Heart right ventricle (tissue), 16 donors: ENCODE measurements around the gene ARID4B. TPM values are rescaled to one million over a fixed set of nuclear protein-coding genes. Genes with fewer than 3 reads are reported as not detected.

Source experiments
- ATAC-seq, 8 donors: fragments of 200-7000 bp; cut with Tn5 transposase; one replicate each; pipeline ENCODE4 v1.9.1; 2020; ENCODE audit warnings: mild to moderate bottlenecking in 8 of 8, moderate library complexity in 8 of 8, moderate number of reproducible peaks in 1 of 8
- DNase-seq, 2 donors: peaks; one replicate each; pipeline ENCODE4 v3.0.0-alpha.2; 2020
- H3K27ac ChIP-seq, 10 donors: fragments of 200-600 bp; sonication (generic) in 2 of 10; one replicate each; pipeline versions ENCODE4 v1.5.0 to v1.8.0; 2020 to 2022; ENCODE audit warnings: mild to moderate bottlenecking in 3 of 10
- H3K27me3 ChIP-seq, 7 donors: fragments of 200-600 bp; one replicate each; pipeline ENCODE4 v1.8.0; 2021 to 2022; ENCODE audit warnings: mild to moderate bottlenecking in 2 of 7
- H3K36me3 ChIP-seq, 9 donors: fragments of 200-600 bp; sonication (generic) in 1 of 9; one replicate each; pipeline versions ENCODE4 v1.5.0 to v1.8.0; 2020 to 2022; ENCODE audit warnings: mild to moderate bottlenecking in 2 of 9
- H3K4me1 ChIP-seq, 9 donors: fragments of 200-600 bp; sonication (generic) in 1 of 9; one replicate each; pipeline versions ENCODE4 v1.5.0 to v1.8.0; 2020 to 2022; ENCODE audit warnings: mild to moderate bottlenecking in 4 of 9
- H3K4me3 ChIP-seq, 10 donors: fragments of 200-600 bp; sonication (generic) in 2 of 10; one replicate each; pipeline versions ENCODE4 v1.5.0 to v1.8.0; 2020 to 2022; ENCODE audit warnings: mild to moderate bottlenecking in 7 of 10, moderate library complexity in 2 of 10
- H3K9me3 ChIP-seq, 11 donors: fragments of 200-600 bp in 10 of 11; sonication (generic) in 2 of 11; one replicate each; pipeline versions ENCODE4 v1.5.0 to v1.8.0; 2013 to 2022; ENCODE audit warnings: mild to moderate bottlenecking in 2 of 11, control low read depth in 1 of 11, moderate library complexity in 1 of 11
- WGBS, 2 donors: extraction: QIAGEN DNeasy Blood & Tissue Kit; methylation state at CpG; one replicate each; pipeline ENCODE4 v1.1.7; 2013; ENCODE audit warnings: inconsistent platforms in 1 of 2; 5-methylcytosine and 5-hydroxymethylcytosine counted together
- intact Hi-C, 10 donors: fragments of 100-400 bp; cut with DNase I; formaldehyde crosslinking; loops; one replicate each; pipeline versions ENCODE4 v1.11.1 to v1.14.2; 2022
- polyA plus RNA-seq, 2 donors: library from polyadenylated mRNA; stranded (reverse); fragments of 200-250 nt; gene quantifications; one replicate each; pipeline ENCODE4 v1.2.3, GENCODE V29; 2013
- total RNA-seq, 10 donors: library from RNA; stranded (reverse); fragmentation: NEBNext Ultra II Directional in 3 of 10; extraction: Animal tissue kit (Norgen Biotek cat#: 25700) in 3 of 10; gene quantifications; one replicate each; pipeline versions ENCODE4 v1.2.1 to v1.2.4, GENCODE V29; 2021 to 2023
- TF ChIP-seq, protein P1 (sequence below), 9 donors: fragments of 200-600 bp; sonication (generic) in 2 of 9; IDR thresholded peaks; one replicate each; pipeline versions ENCODE4 v1.5.0 to v1.8.0; 2021 to 2022; ENCODE audit warnings: antibody characterized with exemption in 9 of 9, mild to moderate bottlenecking in 5 of 9, moderate library complexity in 1 of 9
- donor health status: Arrhythmogenic right ventricular cardiomyopathy.
- donor health status: ischemic (EF 13 %, LVEDD 7.1; RV severe dilation, severe dysfunction).
- donor health status: healthy with polysubstance abuse.
- donor health status: DM: no; HTN: yes; CAD: no.
- donor health status: DM: no; HTN: no; CAD: no.
- donor health status: ischemic (EF 25% LVEDD 6.9; RV normal size, moderate dysfunction).
- donor health status: ischemic (EF 25% LVEDD 5.7; RV mildly dilated, moderate dysfunction).
- donor health status: healthy.
- donor health status: DM: yes; HTN: yes; CAD: no.
- donor health status: Ischemic cardiomyopathy.
- donor health status: ischemic (EF 35%, LVEDD 5.7; RV mildly dilated, moderate dysfunction).
- donor health status: nonischemic (EF 11% LVEDD 7.7; RV severe dilation, severe dysfunction).
- donor health status: DM: yes; HTN: yes; CAD: no.
- donor health status: PGD.
- donor health status: ischemic (EF 29% LVEDD 5.4; RV normal size, mild dysfunction).
- donor health status: nonischemic (EF 23%, LVEDD 6.1; RV moderate dilation, normal function).

Gene ARID4B
- total and polyA plus RNA-seq, 12 donors: 4.8 to 21.5 (median 15.5) TPM

DNA sequence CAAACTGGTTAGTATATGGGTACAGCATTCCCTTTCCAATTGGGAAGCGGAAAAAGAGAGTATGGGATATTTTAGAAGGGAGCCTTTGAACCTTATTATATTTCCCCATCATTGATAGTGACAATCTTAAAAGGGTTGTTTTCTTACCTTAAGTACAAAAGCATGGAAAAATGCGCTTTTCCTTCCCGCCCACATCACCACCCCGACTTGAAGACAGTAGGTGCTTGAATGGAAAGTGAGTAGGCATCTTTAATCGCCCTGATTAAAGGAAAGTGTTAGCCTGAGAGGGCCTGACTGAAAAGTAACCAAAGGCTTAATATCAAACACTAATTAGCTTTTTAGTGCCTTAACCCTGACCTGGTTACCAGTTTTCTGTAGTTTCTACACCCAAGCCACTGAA is 15.7 kb upstream of the ARID4B start:
- intact Hi-C loops: loop anchor here in 2 of 10 donors (10.0 kb wide), 1 partner anchor 61 kb away; no protein-coding TSS in a partner anchor
- TF ChIP-seq, protein P1, sequence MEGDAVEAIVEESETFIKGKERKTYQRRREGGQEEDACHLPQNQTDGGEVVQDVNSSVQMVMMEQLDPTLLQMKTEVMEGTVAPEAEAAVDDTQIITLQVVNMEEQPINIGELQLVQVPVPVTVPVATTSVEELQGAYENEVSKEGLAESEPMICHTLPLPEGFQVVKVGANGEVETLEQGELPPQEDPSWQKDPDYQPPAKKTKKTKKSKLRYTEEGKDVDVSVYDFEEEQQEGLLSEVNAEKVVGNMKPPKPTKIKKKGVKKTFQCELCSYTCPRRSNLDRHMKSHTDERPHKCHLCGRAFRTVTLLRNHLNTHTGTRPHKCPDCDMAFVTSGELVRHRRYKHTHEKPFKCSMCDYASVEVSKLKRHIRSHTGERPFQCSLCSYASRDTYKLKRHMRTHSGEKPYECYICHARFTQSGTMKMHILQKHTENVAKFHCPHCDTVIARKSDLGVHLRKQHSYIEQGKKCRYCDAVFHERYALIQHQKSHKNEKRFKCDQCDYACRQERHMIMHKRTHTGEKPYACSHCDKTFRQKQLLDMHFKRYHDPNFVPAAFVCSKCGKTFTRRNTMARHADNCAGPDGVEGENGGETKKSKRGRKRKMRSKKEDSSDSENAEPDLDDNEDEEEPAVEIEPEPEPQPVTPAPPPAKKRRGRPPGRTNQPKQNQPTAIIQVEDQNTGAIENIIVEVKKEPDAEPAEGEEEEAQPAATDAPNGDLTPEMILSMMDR (IDR thresholded peaks at IDR 0.05): no peak
- DNase-seq (no peak), ATAC-seq (no peak)
- Histone ChIP-seq H3K4me1 (peaks cover 0 to 13% (median 0%) of the 10 kb centered on the region in 9 donors), H3K27me3 (no peaks in the 10 kb centered on the region), H3K36me3 (peaks cover 0 to 74% (median 24%) of the 10 kb centered on the region in 9 donors), H3K9me3 (no peaks in the 10 kb centered on the region), H3K27ac (no peak overlapping the region), H3K4me3 (no peak overlapping the region)
- WGBS, 2 donors: 96 to 97% methylated on average over 5 of the region's 5 CpGs

- no peaks in the 10 kb centered on the region for H3K9me3 ChIP-seq
- no peak overlapping the region for H3K4me3 ChIP-seq
- intact Hi-C loops: loop anchor here in 2 of 10 donors (10.0 kb wide), 1 partner anchor 62 kb away; no protein-coding TSS in a partner anchor
- H3K27me3 ChIP-seq: no peaks in the 10 kb centered on the region
- H3K27ac ChIP-seq: no peak overlapping the region
- DNase-seq (no peak), ATAC-seq (no peak)
- H3K36me3 ChIP-seq: peaks cover 0 to 85% (median 31%) of the 10 kb centered on the region in 9 donors
- WGBS, 2 donors: 93 to 95% methylated on average over 3 of the region's 3 CpGs
- peaks cover 0 to 17% (median 4%) of the 10 kb centered on the region in 9 donors for H3K4me1 ChIP-seq
- TF ChIP-seq, protein P1 (IDR thresholded peaks at IDR 0.05): no peak
Observed at GRCh38 chr1:235342471-235342870, 14.5 kb upstream of the ARID4B start.

GRCh38 chr1:235342039-235342438 is 14.1 kb upstream of the ARID4B start:
- peaks cover 0 to 21% (median 8%) of the 10 kb centered on the region in 9 donors for H3K4me1 ChIP-seq
- no peak for ATAC-seq
- H3K36me3 ChIP-seq: peaks cover 0 to 86% (median 34%) of the 10 kb centered on the region in 9 donors
- WGBS, 2 donors: 57 to 61% methylated on average over 6 of the region's 6 CpGs
- TF ChIP-seq, protein P1 (IDR thresholded peaks at IDR 0.05): no peak
- H3K27me3 ChIP-seq: no peaks in the 10 kb centered on the region
- H3K27ac ChIP-seq: no peak overlapping the region
- no peaks in the 10 kb centered on the region for H3K9me3 ChIP-seq
- no peak overlapping the region for H3K4me3 ChIP-seq
- no peak for DNase-seq
- intact Hi-C loops: loop anchor here in 2 of 10 donors (10.0 kb wide), 1 partner anchor 63 kb away; no protein-coding TSS in a partner anchor

DNA sequence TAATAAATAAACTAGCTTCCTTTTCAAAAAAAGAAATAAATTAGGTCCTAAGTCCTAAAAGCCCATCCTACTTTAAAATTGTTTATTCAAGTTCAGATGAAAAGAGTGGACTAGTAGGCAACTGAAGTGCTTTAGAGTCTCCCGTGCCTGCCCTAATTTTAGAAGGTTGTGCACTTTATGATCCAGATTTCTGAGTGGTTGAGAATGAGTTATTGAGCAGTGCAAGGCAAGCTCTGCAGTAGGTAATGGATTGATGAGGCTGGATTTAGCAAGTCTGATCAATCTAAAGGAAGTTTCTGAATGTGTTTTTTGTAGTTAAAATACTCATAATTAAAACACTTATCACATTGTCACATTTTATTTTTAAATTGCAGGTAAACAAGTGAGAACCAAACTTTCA is 13.4 kb upstream of the ARID4B start:
- no peak for DNase-seq
- intact Hi-C loops: loop anchor here in 2 of 10 donors (10.0 kb wide), 1 partner anchor 63 kb away; no protein-coding TSS in a partner anchor
- no peak overlapping the region for H3K27ac ChIP-seq
- peaks cover 0 to 28% (median 15%) of the 10 kb centered on the region in 9 donors for H3K4me1 ChIP-seq
- ATAC-seq: peak in 1 of 8 donors; percentile 50
- TF ChIP-seq, protein P1 (IDR thresholded peaks at IDR 0.05): no peak
- H3K36me3 ChIP-seq: peaks cover 0 to 90% (median 30%) of the 10 kb centered on the region in 9 donors
- H3K27me3 ChIP-seq: no peaks in the 10 kb centered on the region
- WGBS, 2 donors: 44 to 45% methylated on average over 1 of the region's 1 CpG
- H3K4me3 ChIP-seq: no peak overlapping the region
- H3K9me3 ChIP-seq: no peaks in the 10 kb centered on the region
